Kidney capillary endothelial cell (primary cell): ENCODE results near the gene DKK2.
"Not testable (repeated sequence)": the region's sequence is repeated elsewhere in the genome, so short reads cannot be mapped to it uniquely, and the experiment has no call there.

Source experiments
- DNase-seq: peaks from one replicate; pipeline ENCODE4 v3.0.0-alpha.2; 2018; ENCODE audit warnings: low spot score

Gene DKK2

GRCh38 chr4:106909486-106910188 is 126.5 kb downstream of the DKK2 start:
- DNase-seq = no peak

GRCh38 chr4:106908049-106908448 is 128.1 kb downstream of the DKK2 start:
- DNase-seq = not testable (repeated sequence)

GRCh38 chr4:106907216-106907615 is 128.9 kb downstream of the DKK2 start:
- no peak for DNase-seq

- DNase-seq = no peak
Observed at GRCh38 chr4:106906728-106907127, 129.4 kb downstream of the DKK2 start.

- peak; percentile 35 for DNase-seq
Observed at GRCh38 chr4:106898621-106899230, 137.4 kb downstream of the DKK2 start.

GRCh38 chr4:106893903-106894302 is 142.2 kb downstream of the DKK2 start:
- no peak for DNase-seq

GRCh38 chr4:106893395-106893881 is 142.7 kb downstream of the DKK2 start:
- no peak for DNase-seq

GRCh38 chr4:106892786-106893185 is 143.3 kb downstream of the DKK2 start:
- DNase-seq = no peak

- no peak for DNase-seq
Observed at GRCh38 chr4:106875340-106875739, 160.8 kb downstream of the DKK2 start.
